SW480 (cell line): ENCODE results near the gene MON1A.
"Not testable (repeated sequence)": the region's sequence is repeated elsewhere in the genome, so short reads cannot be mapped to it uniquely, and the experiment has no call there.

Experiments
- DNase-seq: peaks from one replicate; pipeline ENCODE4 v3.0.0-alpha.2; 2016; ENCODE audit warnings: low spot score

MON1A gene, protein sequence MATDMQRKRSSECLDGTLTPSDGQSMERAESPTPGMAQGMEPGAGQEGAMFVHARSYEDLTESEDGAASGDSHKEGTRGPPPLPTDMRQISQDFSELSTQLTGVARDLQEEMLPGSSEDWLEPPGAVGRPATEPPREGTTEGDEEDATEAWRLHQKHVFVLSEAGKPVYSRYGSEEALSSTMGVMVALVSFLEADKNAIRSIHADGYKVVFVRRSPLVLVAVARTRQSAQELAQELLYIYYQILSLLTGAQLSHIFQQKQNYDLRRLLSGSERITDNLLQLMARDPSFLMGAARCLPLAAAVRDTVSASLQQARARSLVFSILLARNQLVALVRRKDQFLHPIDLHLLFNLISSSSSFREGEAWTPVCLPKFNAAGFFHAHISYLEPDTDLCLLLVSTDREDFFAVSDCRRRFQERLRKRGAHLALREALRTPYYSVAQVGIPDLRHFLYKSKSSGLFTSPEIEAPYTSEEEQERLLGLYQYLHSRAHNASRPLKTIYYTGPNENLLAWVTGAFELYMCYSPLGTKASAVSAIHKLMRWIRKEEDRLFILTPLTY

DNA sequence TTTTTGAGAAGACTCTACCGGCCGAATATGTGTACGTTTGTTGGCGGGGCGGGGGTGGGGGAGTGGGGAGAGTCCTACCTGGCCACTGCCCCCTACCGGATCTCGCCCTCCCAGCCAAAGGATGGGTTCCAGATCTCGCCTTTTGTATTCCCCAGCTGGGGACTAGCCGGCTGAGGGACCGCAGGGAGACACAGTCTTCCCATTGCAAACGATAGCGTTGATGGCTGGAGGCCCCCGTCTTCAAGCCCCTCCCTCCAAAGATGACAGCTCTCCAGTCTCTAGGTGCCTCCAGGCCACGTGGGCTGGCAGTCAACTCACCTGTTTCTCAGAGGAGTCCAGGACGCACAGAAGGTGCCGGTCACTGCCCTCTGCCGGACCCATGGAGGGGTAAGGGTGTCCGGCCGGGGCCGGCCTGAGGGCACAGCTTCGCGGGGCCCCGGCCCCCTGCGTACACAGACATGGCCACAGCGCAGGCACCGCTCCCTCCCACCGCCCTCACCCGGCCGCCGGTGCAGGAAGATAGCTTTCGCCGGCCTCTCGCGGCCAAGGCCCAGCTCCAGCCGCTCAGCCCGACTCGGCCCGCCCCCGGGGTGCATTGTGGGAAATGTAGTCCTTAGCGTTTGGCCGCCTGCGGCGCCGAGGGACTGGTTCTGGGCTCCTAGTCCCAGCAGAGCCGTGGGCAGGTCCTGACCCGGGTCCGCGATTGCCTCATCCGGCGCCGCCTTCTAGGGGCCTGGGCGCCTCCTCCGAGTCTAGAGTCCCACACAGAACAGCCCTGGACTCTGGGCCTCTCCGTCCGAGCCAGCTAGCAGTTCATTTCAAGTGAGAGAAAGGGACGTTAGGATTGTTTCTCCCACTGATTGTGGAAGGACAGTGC, at the start of gene MON1A:
Gene MON1A (minus strand): TSS at position 521 of the 877 bp plus-strand sequence. CDS start 16,465 bp downstream, outside the sequence.
- DNase-seq = peak; percentile 87

DNA sequence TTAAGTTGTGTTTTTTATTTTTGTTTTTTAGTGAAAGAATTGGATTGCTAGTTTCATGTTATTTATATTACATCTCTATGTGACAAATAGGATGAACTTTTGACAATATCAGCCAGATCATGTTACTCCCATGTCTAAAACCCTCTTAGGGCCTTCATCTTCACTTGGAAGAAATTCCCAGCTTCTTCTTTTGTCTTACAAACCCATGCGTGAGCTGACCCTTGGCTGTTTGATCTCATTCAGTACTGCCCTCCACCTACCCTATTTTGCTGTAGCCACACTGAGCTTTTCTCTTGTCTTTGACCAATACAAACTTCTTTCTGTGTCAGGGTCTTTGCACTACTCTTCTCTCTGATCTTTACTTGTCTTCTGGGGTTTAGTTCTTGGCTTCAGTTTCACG, 47.3 kb upstream of the MON1A start:
- DNase-seq = no peak

DNA sequence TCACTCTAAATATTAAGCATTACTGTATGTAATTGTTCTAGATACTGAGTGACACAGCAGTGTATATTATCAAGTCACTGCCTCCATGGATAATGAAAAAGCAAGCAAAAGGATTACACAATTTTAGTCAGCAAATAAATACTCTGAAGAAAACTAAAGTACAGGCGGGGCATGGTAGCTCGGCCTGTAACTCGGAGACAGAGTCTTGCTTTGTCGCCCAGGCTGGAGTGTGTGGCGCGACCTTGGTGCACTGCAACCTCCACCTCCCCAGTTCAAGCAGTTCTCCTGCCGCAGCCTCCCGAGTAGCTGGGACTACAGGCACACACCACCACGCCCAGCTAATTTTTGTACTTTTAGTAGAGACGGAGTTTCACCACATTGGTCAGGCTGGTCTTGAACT, 43.0 kb upstream of the MON1A start:
- no peak for DNase-seq

DNA sequence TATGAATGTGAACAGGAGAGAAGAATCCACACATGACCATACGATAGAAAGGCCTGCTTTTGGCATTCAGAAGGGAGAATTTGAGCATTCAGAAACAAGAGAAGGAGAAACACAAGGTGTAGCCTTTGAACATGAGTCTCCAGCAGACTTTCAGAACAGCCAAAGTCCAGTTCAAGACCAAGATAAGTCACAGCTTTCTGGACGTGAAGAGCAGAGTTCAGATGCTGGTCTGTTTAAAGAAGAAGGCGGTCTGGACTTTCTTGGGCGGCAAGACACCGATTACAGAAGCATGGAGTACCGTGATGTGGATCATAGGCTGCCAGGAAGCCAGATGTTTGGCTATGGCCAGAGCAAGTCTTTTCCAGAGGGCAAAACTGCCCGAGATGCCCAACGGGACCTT, 38.7 kb upstream of the MON1A start:
- DNase-seq = no peak

DNA sequence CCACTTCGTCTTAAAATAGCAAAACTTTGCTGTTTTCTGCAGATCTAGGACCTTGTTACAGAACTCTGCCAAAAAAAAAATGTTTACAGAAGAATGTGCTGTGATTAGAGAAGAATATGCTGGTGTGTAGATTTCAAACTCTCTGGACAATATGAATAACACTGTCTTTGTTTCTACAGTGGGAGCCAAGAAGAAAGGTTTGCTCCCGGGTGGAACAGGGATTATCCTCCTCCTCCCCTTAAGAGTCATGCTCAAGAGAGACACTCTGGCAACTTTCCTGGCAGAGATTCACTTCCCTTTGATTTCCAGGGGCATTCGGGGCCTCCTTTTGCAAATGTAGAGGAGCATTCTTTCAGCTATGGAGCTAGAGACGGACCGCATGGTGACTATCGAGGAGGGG, 37.7 kb upstream of the MON1A start:
- no peak for DNase-seq

DNA sequence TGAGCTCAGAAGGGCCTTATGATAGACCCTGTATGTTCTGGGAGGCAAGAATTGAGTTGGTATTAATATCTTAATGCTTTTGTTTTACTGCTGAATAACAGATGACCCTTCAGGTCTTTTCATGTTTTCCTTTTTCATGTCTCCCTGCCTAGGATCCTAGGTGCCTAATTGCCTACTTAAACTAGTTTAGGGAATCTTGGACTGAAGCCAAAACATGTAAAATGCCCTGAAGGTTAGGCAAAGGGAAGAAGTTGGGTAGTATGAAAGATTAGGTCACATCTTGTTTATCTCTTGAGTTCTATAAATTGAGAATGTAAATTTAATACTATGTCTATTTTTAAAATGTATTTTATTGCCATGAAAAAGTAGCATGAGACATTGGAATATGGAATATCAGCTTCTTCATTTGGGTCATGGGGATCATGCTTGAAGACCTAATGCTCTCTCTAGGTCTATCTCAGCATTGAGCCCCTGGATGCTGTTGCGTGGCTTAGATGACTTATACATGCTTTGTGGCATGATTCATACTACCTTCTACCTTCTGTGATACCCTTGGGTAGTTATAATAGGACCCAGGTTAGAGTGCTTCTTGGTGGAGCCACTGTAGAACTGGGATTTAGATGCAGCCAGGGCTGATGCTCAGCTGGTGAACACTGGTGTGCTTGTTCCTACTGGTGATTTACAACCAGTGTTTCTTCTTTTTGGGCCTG, 36.8 kb upstream of the MON1A start:
- no peak for DNase-seq

DNA sequence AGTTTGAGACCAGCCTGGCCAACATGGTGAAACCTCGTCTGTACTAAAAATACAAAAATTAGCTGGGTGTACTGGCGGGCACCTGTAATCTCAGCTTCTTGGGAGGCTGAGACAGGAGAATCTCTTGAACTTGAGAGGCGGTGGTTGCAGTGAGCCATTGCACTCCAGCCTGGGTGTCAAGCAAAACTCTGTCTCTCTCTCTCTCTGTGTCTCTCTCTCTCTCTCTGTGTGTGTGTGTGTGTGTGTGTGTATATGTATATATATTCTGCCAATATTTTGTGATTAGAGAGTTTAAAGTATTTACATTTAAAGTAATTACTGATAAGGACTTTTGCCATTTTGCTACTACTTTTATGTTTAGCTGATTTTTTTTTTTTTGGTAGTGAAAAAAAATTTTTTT, 26.0 kb upstream of the MON1A start:
- DNase-seq = no peak

DNA sequence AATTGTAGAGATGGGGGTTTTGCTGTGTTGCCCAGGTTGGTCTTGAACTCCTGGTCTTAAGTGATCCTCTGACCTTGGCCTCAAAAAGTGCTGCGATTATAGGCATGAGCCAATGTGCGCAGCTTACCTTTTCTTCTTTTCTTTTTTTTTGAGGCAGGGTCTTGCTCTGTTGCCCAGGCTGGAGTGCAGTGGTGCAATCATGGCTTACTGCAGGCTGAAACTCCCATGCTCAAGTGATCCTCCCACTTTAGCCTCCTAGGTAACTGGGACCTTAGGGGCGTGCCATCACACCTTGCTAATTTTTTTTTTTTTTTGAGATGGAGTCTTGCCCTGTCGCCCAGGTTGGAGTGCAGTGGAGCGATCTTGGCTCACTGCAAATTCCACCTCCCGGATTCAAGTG, 23.3 kb upstream of the MON1A start:
- DNase-seq = no peak

DNA sequence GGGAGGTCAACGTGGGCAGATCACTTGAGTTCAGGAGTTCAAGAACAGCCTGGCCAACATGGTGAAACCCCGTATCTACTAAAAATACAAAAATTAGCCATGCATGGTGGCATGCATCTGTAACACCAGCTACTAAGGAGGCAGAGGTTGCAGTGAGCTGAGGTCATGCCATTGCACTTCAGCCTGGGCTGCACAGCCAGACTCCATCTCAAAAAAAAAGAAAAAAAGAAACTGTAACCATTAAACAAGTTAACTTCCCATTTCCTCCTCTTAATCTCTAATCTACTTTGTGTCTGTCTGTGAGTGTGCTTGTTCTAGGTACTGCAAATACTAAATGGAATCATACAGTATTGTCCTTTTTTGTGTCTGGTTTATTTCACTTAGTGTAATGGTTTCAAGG, 13.0 kb upstream of the MON1A start:
- no peak for DNase-seq

DNA sequence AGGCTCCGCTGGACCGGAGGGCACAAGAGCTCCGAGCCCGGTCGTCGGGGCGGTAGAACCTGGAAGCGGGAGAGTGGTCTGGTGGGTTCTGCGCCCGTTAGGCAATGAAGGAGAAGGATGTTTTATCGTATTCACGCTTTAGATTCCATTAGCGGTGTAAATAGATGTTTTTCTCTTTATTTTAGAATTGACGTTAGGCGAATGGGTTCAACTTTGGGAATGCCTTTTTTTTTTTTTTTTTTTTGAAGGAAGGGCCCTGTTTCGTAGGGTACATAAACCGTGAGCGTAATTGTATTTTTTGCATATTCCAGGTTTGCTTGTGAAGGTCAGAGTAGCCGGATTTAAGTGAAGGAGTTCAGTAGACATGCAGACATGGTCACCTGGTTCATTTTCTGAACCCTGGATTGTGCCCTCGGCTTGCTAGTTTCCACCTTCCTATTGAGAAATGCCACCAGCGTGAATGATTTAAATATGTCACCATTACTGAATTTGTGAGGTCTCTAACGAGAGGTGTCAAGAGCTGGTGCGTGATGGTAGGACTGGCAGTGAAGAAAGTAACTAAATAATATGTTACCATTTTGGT, 11.1 kb upstream of the MON1A start:
- DNase-seq = no peak

DNA sequence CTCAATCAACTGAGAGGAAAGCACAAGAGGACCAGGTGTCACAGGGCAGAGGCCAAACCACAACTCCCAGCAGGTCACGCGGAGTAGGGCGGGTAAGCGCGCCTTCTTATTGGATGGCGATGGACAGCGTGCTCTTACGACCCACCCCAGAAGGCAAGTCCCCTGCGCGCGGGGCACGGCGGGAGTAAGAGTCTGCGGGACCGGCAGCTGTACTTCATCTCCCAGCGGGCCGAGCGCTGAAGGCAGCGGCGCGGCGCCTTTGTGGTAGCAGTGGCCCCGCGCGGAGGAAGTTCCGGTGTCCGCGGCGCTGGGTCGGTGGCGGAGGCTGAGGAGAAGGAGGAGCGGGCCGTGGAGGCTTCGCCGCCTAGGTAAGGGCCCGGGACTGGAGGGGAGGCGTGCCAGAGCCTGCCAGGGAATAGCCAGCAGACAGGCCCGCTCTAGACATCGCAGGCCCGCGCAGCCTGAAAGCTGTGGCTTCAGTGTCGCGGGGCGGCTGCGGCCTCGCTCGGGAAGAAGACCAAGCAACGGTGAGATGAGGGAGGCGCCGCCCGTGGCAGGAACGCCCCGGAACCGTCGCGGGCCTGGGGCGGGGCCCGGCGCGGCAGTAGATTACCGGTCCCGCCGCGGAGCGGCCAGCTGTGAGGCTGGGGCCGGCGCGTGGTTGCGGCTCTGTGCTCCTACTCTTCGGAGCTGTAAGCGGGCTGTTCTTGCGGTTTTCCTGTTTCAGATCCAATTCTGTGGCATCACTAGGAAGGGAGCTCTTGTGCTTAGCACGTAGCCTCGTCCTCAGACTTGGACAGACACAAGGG, 10.5 kb upstream of the MON1A start, which contains the start of gene RBM6:
Gene RBM6 (plus strand): TSS at position 293 of the 809 bp plus-strand sequence. CDS start 22,492 bp downstream, outside the sequence.
- peak; percentile 99 for DNase-seq

DNA sequence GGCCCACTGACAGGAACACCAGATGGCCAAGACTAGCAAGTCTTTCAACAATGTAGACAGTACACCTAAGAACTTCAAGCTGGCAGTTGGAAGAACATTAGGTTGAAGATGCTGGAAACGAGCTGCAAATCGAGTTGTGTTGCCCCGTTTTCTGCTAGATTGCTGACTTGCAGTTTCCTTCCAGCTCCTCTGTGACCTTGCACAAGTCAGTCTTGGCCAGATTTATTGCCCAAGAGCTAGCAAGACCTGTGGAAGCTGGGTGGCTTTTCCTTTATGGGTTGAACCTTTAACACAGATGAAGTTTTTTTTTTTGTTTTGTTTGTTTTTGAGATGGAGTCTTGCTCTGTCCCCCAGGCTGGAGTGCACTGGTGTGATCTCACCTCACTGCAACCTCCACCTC, 7.5 kb upstream of the MON1A start:
- no peak for DNase-seq

DNA sequence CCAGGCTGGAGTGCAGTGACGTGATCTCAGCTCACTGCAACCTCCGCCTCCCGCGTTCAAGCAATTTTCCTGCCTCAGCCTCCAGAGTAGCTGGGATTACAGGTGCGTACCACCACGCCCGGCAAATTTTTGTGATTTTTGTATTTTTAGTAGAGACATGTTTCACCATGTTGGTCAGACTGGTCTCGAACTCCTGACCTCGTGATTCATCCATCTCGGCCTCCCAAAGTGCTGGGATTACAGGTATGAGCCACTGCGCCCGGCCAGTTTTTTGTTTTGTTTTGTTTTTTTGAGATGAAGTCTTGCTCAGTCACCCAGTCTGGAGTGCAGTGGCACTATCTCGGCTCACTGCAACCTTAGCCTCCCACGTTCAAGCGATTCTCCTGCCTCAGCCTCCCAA, 2.7 kb upstream of the MON1A start:
- DNase-seq = not testable (repeated sequence)

DNA sequence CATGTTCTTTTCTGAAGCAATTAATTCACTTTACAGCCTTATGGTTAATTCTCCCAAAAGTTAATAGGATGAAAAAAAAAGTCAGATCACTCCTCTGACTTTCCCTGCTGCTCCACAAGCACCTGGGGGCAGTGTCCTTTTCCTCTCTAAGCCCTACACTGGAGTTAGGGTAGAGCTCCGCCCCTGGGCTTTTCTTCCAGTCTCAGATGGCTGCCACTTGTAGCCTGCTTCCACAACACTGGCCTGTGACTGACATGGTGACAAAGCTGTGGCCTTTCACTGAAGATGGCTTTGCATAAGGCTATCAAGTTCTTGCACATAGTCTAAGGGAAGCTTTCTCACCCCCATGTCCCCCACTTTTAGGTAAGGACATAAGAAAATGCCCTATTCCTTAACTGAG, 1.3 kb upstream of the MON1A start:
- peak; percentile 75 for DNase-seq

DNA sequence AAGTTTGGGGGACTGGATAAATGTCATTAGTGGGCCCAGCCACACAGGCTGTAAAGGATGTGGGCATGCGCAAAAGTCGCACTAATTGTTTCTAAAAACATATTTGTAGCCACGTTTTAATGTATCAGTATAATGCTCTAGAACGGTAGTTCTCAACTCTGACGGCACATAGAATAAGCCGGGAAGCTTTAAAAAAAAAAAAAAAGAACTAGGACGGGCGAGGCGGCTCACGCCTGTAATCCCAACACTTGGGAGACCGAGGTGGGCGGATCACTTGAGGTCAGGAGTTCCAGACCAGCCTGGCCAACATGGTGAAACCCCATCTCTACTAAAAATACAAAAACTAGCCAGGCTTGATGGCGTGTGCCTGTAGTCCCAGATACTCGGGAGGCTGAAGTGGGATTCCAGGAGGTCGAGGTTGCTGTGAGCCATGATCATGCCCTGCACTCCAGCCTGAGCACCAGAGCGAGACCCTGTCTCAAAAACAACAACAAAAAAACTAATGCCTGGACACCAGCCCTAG, 618 bp upstream of the MON1A start:
- DNase-seq = no peak

DNA sequence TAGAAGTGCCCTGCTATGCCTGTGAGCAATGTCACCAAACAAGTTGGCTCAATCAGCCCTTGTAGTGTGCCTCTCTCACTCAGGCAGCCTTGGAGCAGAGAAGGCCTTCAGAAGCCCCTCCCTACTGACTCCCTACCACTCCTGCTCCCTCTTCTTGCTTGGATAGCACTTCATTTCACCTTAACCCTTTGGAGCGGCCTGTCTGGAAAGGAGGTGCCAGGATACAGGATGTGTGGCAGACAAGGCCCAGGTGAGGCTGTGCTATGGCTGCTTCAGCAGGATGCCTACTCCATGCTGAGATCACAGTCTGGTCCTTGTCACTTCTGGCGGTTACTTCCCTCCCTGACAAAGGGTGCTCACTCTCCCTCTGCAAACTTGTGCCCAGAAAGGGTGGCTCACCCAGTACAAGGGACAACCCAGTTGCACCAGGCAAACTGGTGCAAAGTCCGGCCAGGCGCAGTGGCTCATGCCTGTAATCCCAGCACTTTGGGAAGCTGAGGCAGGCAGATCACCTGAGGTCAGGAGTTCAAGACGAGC, 1.1 kb downstream of the MON1A start:
- no peak for DNase-seq

DNA sequence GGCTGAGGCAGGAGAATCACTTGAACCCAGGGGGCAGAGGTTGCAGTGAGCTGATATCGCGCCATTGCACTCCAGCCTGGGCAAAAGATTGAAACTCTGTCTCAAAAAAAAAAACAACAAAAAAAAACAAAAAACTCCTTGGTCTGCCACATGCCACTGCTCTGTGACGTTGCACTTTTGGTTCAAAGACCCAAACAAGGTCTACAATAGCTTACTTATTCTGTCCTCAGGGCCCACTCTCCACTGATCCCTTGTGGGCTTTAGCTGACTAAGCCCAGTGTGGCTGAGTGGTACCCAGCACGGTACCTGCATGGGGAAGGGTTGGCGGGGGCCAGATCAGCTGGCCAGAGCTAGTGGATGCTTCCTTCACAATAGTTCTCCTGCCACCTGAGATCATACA, 1.8 kb downstream of the MON1A start:
- no peak for DNase-seq

DNA sequence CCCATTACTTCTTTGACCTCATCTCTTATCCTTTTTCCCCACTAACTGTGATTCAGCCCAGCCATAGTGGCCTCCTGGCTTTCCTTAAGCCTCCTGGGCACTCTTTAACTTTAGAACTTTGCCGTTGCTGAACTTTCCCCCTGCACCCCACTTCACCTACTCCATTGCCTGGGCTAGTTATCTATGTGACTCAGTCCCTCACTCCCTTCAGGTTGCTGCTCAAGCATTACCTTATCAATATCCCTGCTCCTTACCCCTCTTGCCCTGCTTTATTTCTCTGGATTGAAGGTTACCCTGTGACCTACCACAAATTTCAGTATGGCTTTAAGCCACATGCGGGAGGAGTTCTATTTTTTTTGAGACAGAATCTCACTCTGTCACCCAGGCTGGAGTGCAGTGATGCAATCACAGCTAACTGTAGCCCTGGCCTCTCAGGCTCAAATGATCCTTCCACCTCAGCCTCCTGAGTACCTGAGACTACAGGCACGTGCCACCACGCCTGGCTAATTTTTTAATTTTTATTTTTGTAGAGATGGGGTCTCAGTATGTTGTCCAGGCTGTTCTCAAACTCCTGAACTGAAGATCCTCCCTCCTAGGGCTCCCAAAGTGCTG, 3.4 kb downstream of the MON1A start:
- no peak for DNase-seq

DNA sequence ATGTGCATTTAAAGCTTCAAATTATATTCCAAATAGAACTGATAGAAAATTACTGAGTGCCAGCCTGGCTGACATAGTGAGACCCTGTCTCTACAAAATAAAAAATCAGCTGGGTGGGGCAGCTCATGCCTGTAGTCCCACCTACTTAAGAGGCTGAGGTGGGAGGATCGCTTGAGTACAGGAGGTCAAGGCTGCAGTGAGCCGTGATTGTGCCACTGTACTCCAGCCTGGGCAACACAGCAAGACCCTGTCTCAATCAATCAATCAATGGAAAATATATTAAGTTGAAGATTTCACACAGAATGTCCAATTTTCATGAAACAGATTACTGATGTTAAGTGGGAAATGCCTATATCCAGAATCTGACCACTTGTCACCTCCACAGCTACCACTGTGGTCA, 4.1 kb downstream of the MON1A start:
- DNase-seq = no peak

DNA sequence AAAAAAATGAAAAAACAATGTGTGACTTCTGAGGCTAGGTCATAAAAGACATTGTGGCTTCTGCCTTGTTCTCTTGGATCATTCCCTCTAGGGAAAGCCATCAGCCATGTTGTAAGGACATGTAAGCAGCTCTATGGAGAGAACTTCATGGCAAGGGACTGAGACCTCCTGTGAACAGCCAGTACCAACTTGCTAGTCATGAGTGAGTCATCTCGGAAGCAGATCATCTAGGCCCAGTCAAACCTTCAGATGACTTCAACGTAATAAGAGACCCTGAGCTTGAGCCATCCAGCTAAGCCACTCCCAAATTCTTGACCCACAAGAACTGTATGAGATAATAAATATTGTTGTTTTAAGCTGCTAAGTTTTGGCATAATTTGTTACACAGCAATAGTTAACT, 4.9 kb downstream of the MON1A start:
- DNase-seq = peak; percentile 34
